ENCODE data around the gene BSPRY.
A peak's percentile ranks its signal among the peaks of the same experiment; 100 is the strongest.

BSPRY gene

GRCh38 chr9:113387560-113388230 is 38.4 kb downstream of the BSPRY start:
- Histone ChIP-seq H3K4me3 (ENCODE audit: low read length) (no peak overlapping the region), H3K27me3 (ENCODE audit: control insufficient read depth, insufficient read depth, low read length) (no peaks in the 10 kb centered on the region), H3K9ac (ENCODE audit: low read depth, low read length) (no peak overlapping the region), H3K36me3 (ENCODE audit: insufficient read depth, low read length) (peaks cover 33% of the 10 kb centered on the region), H3K4me1 (ENCODE audit: control insufficient read depth, insufficient read depth, low read length) (no peaks in the 10 kb centered on the region), H3K9me3 (replicated peaks; ENCODE audit: low read length) (no peaks in the 10 kb centered on the region), H3K4me2 (ENCODE audit: low read length) (no peak overlapping the region)

DNA sequence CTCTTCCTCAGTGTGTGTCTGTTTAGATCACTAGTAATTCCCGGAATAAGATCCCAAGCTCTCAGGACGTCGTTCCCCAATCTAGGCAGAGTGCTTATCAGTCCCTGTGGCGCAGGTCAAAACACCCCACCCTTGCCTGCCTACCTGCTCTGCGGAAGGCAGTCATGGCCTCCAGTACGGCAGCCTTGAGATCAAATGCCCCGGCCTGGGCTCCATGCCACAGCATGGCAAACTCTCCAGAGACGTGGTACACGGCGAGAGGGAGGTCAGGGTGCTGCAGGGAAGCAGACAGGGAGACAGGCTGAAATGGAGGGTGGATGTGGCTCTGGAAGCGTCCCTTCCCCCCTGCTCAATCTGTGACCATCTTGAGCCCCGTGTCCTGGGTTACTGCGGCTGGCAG is 39.5 kb downstream of the BSPRY start:
- Histone ChIP-seq H3K4me2 (ENCODE audit: low read length) (no peak overlapping the region), H3K36me3 (ENCODE audit: insufficient read depth, low read length) (peaks cover 35% of the 10 kb centered on the region), H3K27me3 (ENCODE audit: control insufficient read depth, insufficient read depth, low read length) (no peaks in the 10 kb centered on the region), H3K9ac (ENCODE audit: low read depth, low read length) (no peak overlapping the region), H3K4me3 (ENCODE audit: low read length) (no peak overlapping the region), H3K9me3 (replicated peaks; ENCODE audit: low read length) (no peaks in the 10 kb centered on the region), H3K4me1 (ENCODE audit: control insufficient read depth, insufficient read depth, low read length) (no peaks in the 10 kb centered on the region)

GRCh38 chr9:113389451-113389850 is 40.1 kb downstream of the BSPRY start:
- Histone ChIP-seq H3K36me3 (ENCODE audit: insufficient read depth, low read length) (peaks cover 35% of the 10 kb centered on the region), H3K4me2 (ENCODE audit: low read length) (no peak overlapping the region), H3K4me1 (ENCODE audit: control insufficient read depth, insufficient read depth, low read length) (no peaks in the 10 kb centered on the region), H3K4me3 (ENCODE audit: low read length) (no peak overlapping the region), H3K9me3 (replicated peaks; ENCODE audit: low read length) (no peaks in the 10 kb centered on the region), H3K9ac (ENCODE audit: low read depth, low read length) (no peak overlapping the region), H3K27me3 (ENCODE audit: control insufficient read depth, insufficient read depth, low read length) (no peaks in the 10 kb centered on the region)

DNA sequence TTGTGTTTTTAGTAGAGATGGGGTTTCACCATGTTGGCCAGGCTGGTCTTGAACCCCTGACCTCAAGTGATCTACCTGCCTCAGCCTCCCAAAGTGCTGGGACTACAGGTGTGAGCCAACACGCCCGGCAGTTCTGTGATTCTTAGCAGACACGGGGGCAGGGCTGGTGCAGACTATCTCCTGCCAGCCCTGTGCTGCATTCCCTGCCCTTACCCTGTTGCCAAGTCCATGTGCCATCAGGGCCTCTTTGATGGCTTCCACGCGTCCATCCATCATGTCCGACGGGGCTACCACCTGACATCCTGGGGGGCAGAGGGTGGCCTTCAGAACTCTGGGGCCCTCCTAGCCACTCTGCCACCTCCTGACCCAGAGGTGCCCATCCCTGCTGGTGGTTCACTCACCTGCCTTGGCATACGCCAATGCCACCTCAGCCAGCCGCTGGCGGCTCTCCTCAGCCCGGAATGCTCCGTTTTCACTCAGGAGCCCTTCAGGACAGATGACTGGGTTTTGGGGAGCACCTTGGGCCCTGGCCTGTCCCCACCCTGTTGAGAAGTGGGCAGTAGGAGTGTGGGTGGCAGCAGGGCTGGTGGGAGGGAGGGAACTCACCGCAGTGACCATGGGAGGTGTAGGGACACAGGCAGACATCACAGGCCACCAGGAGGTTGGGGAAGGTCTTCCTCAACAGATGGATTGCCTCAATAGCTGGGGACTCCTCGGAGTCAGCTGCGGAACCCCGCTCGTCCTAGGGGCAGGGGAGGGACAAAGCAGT is 41.0 kb downstream of the BSPRY start:
- no peaks in the 10 kb centered on the region for H3K4me1 ChIP-seq (ENCODE audit: control insufficient read depth, insufficient read depth, low read length)
- H3K27me3 ChIP-seq (ENCODE audit: control insufficient read depth, insufficient read depth, low read length): no peaks in the 10 kb centered on the region
- no peaks in the 10 kb centered on the region for H3K9me3 ChIP-seq (replicated peaks; ENCODE audit: low read length)
- H3K36me3 ChIP-seq (ENCODE audit: insufficient read depth, low read length): peaks cover 40% of the 10 kb centered on the region
- no peak overlapping the region for H3K4me3 ChIP-seq (ENCODE audit: low read length)
- H3K4me2 ChIP-seq (ENCODE audit: low read length): no peak overlapping the region
- H3K9ac ChIP-seq (ENCODE audit: low read depth, low read length): no peak overlapping the region

DNA sequence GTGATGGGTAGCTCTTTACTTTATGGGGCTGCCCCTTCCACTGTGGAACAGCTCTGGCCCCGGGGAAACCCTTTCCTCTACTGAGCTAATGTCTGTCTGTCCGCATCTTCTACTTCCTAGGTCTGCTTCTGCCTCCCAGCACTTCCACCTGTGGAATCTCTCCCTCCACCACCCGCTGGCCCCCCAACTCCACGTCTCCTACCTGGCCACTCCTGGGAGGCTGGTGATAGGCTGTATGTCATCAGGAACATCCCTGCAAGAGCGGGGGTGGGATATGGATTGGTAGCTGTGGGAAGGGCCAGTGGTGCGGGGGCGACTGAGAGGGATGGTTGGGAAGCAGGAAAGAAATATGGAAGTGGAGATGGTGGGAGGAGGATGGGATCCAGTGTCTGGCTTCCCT is 42.6 kb downstream of the BSPRY start:
- H3K27me3 ChIP-seq (ENCODE audit: control insufficient read depth, insufficient read depth, low read length): no peaks in the 10 kb centered on the region
- H3K4me2 ChIP-seq (ENCODE audit: low read length): no peak overlapping the region
- H3K9me3 ChIP-seq (replicated peaks; ENCODE audit: low read length): no peaks in the 10 kb centered on the region
- H3K4me3 ChIP-seq (ENCODE audit: low read length): no peak overlapping the region
- H3K9ac ChIP-seq (ENCODE audit: low read depth, low read length): no peak overlapping the region
- peaks cover 41% of the 10 kb centered on the region for H3K36me3 ChIP-seq (ENCODE audit: insufficient read depth, low read length)
- no peaks in the 10 kb centered on the region for H3K4me1 ChIP-seq (ENCODE audit: control insufficient read depth, insufficient read depth, low read length)

- no peak overlapping the region for H3K4me3 ChIP-seq (ENCODE audit: low read length)
- H3K27me3 ChIP-seq (ENCODE audit: control insufficient read depth, insufficient read depth, low read length): no peaks in the 10 kb centered on the region
- peaks cover 34% of the 10 kb centered on the region for H3K36me3 ChIP-seq (ENCODE audit: insufficient read depth, low read length)
- no peak overlapping the region for H3K4me2 ChIP-seq (ENCODE audit: low read length)
- H3K9me3 ChIP-seq (replicated peaks; ENCODE audit: low read length): no peaks in the 10 kb centered on the region
- peaks cover 5% of the 10 kb centered on the region for H3K4me1 ChIP-seq (ENCODE audit: control insufficient read depth, insufficient read depth, low read length)
- H3K9ac ChIP-seq (ENCODE audit: low read depth, low read length): no peak overlapping the region
Measured at GRCh38 chr9:113393281-113393680, 43.9 kb downstream of the BSPRY start.

- Histone ChIP-seq H3K9ac (ENCODE audit: low read depth, low read length) (no peak overlapping the region), H3K4me3 (ENCODE audit: low read length) (no peak overlapping the region), H3K27me3 (ENCODE audit: control insufficient read depth, insufficient read depth, low read length) (no peaks in the 10 kb centered on the region), H3K4me2 (ENCODE audit: low read length) (no peak overlapping the region), H3K36me3 (ENCODE audit: insufficient read depth, low read length) (peaks cover 22% of the 10 kb centered on the region), H3K9me3 (replicated peaks; ENCODE audit: low read length) (no peaks in the 10 kb centered on the region), H3K4me1 (ENCODE audit: control insufficient read depth, insufficient read depth, low read length) (peaks cover 17% of the 10 kb centered on the region)
Measured at GRCh38 chr9:113395000-113395861, 45.9 kb downstream of the BSPRY start.

DNA sequence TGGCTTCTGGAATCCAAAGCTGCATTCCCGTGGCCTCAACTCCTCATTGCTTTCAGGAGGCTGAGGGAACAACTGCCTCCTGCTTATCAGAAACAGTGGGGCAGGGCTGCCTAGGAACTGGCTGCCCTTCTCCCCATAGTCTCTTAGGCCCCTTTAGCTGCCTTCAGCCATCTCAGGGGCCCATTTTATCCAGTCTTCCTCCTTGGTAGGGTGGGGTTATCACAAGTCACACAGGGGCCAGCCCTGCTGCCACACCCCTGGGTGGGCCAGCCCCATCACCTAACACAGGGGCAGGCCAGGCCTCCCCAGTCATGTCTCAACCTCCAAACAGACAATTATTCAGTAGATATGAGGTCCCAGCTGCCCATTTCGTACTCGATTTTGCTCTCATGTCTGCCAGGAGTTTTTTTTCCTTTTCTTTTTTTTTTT is 47.9 kb downstream of the BSPRY start:
- H3K9ac ChIP-seq (ENCODE audit: low read depth, low read length): no peak overlapping the region
- H3K36me3 ChIP-seq (ENCODE audit: insufficient read depth, low read length): peaks cover 8% of the 10 kb centered on the region
- H3K4me1 ChIP-seq (ENCODE audit: control insufficient read depth, insufficient read depth, low read length): peaks cover 25% of the 10 kb centered on the region
- H3K4me3 ChIP-seq (ENCODE audit: low read length): no peak overlapping the region
- H3K27me3 ChIP-seq (ENCODE audit: control insufficient read depth, insufficient read depth, low read length): no peaks in the 10 kb centered on the region
- no peak overlapping the region for H3K4me2 ChIP-seq (ENCODE audit: low read length)
- H3K9me3 ChIP-seq (replicated peaks; ENCODE audit: low read length): no peaks in the 10 kb centered on the region

DNA sequence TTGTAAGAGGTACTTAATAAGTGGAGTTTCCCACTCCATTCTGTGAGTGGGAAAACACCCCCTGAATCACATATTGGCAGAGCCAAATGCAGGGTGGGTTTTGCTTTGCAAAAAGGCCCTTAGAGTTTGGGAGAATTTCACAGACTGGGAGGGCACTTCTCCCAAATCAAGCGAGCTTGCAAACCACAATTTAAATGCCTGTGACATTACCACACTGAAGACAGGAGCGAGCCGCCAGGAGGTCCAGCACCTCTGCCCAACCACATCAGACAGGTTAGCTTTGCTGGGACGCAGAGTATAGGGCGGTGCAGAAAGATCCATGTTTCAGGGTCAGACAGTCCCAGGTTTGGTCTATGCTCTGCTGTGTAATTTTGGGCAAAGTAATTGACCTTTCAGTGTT is 49.5 kb downstream of the BSPRY start:
- no peaks in the 10 kb centered on the region for H3K27me3 ChIP-seq (ENCODE audit: control insufficient read depth, insufficient read depth, low read length)
- H3K9me3 ChIP-seq (replicated peaks; ENCODE audit: low read length): no peaks in the 10 kb centered on the region
- H3K4me3 ChIP-seq (ENCODE audit: low read length): no peak overlapping the region
- peaks cover 5% of the 10 kb centered on the region for H3K36me3 ChIP-seq (ENCODE audit: insufficient read depth, low read length)
- peak overlapping the region; percentile 18 for H3K4me2 ChIP-seq (ENCODE audit: low read length)
- peaks cover 25% of the 10 kb centered on the region for H3K4me1 ChIP-seq (ENCODE audit: control insufficient read depth, insufficient read depth, low read length)
- H3K9ac ChIP-seq (ENCODE audit: low read depth, low read length): peak overlapping the region; percentile 4

- Histone ChIP-seq H3K4me1 (ENCODE audit: control insufficient read depth, insufficient read depth, low read length) (peaks cover 25% of the 10 kb centered on the region), H3K4me3 (ENCODE audit: low read length) (no peak overlapping the region), H3K36me3 (ENCODE audit: insufficient read depth, low read length) (peaks cover 5% of the 10 kb centered on the region), H3K9me3 (replicated peaks; ENCODE audit: low read length) (no peaks in the 10 kb centered on the region), H3K9ac (ENCODE audit: low read depth, low read length) (no peak overlapping the region), H3K27me3 (ENCODE audit: control insufficient read depth, insufficient read depth, low read length) (no peaks in the 10 kb centered on the region), H3K4me2 (ENCODE audit: low read length) (peak overlapping the region; percentile 94)
Measured at GRCh38 chr9:113399646-113400200, 50.4 kb downstream of the BSPRY start.
